ENCODE measurements around the gene PRPH. TPM values are rescaled to one million over a fixed set of nuclear protein-coding genes. Genes with fewer than 3 reads are reported as not detected.

The PRPH gene
- total and polyA plus RNA-seq, 2 of the 13 experiments (the other 11 are each of a cell fraction or from before 2014, with no cell fraction given) = 0.12 TPM; not detected in 1

DNA sequence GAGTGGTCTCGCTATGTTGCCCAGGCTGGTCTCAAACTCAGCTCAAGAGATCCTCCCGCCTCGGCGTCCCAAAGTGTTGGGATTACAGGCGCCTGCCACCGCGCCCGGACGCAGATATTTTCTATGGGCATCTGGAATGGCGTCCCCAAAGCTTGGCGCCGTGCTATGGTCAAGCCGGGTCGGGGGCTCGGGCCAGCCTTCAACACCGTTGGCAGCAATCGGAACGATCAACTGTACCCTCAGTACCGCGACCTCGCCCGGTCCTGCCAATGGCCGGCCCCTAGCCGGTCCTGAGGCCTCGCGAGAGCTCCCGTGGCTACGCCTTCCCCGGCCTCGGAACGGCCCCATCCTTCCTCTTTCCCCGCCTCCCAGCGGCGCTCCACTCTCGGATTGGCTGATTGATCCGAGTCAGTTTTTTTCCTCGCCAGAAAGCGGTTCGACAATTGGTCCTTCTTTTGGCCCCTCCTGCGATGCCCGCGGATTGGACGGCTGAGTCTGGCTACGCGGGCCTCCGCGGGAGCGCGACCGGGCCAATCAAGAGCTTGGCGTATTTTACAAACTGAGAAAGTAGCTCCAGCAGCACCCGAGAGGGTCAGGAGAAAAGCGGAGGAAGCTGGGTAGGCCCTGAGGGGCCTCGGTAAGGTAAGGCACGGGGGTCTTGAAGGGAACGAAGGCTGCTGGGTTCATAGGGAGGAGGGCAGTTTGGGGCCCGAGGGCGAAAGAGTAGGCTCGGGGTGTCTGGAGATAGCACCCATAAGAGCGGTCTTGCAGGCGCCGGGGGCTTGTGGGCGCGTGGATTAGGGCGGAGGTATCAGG, 28.0 kb downstream of the PRPH start, which contains the start of gene TROAP (continued):
- TF ChIP-seq, protein P1, sequence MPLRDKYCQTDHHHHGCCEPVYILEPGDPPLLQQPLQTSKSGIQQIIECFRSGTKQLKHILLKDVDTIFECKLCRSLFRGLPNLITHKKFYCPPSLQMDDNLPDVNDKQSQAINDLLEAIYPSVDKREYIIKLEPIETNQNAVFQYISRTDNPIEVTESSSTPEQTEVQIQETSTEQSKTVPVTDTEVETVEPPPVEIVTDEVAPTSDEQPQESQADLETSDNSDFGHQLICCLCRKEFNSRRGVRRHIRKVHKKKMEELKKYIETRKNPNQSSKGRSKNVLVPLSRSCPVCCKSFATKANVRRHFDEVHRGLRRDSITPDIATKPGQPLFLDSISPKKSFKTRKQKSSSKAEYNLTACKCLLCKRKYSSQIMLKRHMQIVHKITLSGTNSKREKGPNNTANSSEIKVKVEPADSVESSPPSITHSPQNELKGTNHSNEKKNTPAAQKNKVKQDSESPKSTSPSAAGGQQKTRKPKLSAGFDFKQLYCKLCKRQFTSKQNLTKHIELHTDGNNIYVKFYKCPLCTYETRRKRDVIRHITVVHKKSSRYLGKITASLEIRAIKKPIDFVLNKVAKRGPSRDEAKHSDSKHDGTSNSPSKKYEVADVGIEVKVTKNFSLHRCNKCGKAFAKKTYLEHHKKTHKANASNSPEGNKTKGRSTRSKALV (CRISPR knock-in tag; IDR thresholded peaks at IDR 0.05) = no peak
- TF ChIP-seq, protein P2, sequence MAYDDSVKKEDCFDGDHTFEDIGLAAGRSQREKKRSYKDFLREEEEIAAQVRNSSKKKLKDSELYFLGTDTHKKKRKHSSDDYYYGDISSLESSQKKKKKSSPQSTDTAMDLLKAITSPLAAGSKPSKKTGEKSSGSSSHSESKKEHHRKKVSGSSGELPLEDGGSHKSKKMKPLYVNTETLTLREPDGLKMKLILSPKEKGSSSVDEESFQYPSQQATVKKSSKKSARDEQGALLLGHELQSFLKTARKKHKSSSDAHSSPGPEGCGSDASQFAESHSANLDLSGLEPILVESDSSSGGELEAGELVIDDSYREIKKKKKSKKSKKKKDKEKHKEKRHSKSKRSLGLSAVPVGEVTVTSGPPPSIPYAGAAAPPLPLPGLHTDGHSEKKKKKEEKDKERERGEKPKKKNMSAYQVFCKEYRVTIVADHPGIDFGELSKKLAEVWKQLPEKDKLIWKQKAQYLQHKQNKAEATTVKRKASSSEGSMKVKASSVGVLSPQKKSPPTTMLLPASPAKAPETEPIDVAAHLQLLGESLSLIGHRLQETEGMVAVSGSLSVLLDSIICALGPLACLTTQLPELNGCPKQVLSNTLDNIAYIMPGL (CRISPR knock-in tag; IDR thresholded peaks at IDR 0.05; ENCODE audit: borderline replicate concordance in 1 of 2, low read depth in 1 of 2) = peak in 1 of 2 experiments; percentile 76; a peak in 2 of 4 replicates
- no peak for TF ChIP-seq ZNF7 (CRISPR knock-in tag; IDR thresholded peaks at IDR 0.05)
- peak; percentile 76 for TF ChIP-seq ELF1 (CRISPR knock-in tag; IDR thresholded peaks at IDR 0.05)
- no peak for TF ChIP-seq SIX1 (CRISPR knock-in tag; IDR thresholded peaks at IDR 0.05; ENCODE audit: borderline replicate concordance)
- peak; percentile 76; the same call in 1 of the 2 replicates for TF ChIP-seq ARNT2 (CRISPR knock-in tag; IDR thresholded peaks at IDR 0.05; ENCODE audit: low read depth)
- TF ChIP-seq POLR2G (IDR thresholded peaks at IDR 0.05; ENCODE audit: low read depth, low read length) = peak; percentile 91
- TF ChIP-seq, protein P3, sequence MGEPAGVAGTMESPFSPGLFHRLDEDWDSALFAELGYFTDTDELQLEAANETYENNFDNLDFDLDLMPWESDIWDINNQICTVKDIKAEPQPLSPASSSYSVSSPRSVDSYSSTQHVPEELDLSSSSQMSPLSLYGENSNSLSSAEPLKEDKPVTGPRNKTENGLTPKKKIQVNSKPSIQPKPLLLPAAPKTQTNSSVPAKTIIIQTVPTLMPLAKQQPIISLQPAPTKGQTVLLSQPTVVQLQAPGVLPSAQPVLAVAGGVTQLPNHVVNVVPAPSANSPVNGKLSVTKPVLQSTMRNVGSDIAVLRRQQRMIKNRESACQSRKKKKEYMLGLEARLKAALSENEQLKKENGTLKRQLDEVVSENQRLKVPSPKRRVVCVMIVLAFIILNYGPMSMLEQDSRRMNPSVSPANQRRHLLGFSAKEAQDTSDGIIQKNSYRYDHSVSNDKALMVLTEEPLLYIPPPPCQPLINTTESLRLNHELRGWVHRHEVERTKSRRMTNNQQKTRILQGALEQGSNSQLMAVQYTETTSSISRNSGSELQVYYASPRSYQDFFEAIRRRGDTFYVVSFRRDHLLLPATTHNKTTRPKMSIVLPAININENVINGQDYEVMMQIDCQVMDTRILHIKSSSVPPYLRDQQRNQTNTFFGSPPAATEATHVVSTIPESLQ (CRISPR knock-in tag; conservative IDR thresholded peaks at IDR 0.05) = no peak
- TF ChIP-seq, protein P4, sequence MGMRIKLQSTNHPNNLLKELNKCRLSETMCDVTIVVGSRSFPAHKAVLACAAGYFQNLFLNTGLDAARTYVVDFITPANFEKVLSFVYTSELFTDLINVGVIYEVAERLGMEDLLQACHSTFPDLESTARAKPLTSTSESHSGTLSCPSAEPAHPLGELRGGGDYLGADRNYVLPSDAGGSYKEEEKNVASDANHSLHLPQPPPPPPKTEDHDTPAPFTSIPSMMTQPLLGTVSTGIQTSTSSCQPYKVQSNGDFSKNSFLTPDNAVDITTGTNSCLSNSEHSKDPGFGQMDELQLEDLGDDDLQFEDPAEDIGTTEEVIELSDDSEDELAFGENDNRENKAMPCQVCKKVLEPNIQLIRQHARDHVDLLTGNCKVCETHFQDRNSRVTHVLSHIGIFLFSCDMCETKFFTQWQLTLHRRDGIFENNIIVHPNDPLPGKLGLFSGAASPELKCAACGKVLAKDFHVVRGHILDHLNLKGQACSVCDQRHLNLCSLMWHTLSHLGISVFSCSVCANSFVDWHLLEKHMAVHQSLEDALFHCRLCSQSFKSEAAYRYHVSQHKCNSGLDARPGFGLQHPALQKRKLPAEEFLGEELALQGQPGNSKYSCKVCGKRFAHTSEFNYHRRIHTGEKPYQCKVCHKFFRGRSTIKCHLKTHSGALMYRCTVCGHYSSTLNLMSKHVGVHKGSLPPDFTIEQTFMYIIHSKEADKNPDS (CRISPR knock-in tag; IDR thresholded peaks at IDR 0.05) = no peak
- TF ChIP-seq FOXK1 (CRISPR knock-in tag; IDR thresholded peaks at IDR 0.05; ENCODE audit: borderline replicate concordance, low read depth) = peak; percentile 46; the same call in 1 of the 2 replicates
- peak; percentile 77 for TF ChIP-seq SPEN (CRISPR knock-in tag; IDR thresholded peaks at IDR 0.05; ENCODE audit: low read depth)
- TF ChIP-seq, protein P5, sequence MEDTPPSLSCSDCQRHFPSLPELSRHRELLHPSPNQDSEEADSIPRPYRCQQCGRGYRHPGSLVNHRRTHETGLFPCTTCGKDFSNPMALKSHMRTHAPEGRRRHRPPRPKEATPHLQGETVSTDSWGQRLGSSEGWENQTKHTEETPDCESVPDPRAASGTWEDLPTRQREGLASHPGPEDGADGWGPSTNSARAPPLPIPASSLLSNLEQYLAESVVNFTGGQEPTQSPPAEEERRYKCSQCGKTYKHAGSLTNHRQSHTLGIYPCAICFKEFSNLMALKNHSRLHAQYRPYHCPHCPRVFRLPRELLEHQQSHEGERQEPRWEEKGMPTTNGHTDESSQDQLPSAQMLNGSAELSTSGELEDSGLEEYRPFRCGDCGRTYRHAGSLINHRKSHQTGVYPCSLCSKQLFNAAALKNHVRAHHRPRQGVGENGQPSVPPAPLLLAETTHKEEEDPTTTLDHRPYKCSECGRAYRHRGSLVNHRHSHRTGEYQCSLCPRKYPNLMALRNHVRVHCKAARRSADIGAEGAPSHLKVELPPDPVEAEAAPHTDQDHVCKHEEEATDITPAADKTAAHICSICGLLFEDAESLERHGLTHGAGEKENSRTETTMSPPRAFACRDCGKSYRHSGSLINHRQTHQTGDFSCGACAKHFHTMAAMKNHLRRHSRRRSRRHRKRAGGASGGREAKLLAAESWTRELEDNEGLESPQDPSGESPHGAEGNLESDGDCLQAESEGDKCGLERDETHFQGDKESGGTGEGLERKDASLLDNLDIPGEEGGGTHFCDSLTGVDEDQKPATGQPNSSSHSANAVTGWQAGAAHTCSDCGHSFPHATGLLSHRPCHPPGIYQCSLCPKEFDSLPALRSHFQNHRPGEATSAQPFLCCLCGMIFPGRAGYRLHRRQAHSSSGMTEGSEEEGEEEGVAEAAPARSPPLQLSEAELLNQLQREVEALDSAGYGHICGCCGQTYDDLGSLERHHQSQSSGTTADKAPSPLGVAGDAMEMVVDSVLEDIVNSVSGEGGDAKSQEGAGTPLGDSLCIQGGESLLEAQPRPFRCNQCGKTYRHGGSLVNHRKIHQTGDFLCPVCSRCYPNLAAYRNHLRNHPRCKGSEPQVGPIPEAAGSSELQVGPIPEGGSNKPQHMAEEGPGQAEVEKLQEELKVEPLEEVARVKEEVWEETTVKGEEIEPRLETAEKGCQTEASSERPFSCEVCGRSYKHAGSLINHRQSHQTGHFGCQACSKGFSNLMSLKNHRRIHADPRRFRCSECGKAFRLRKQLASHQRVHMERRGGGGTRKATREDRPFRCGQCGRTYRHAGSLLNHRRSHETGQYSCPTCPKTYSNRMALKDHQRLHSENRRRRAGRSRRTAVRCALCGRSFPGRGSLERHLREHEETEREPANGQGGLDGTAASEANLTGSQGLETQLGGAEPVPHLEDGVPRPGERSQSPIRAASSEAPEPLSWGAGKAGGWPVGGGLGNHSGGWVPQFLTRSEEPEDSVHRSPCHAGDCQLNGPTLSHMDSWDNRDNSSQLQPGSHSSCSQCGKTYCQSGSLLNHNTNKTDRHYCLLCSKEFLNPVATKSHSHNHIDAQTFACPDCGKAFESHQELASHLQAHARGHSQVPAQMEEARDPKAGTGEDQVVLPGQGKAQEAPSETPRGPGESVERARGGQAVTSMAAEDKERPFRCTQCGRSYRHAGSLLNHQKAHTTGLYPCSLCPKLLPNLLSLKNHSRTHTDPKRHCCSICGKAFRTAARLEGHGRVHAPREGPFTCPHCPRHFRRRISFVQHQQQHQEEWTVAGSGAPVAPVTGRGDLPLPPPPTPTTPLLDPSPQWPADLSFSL (CRISPR knock-in tag; IDR thresholded peaks at IDR 0.05) = no peak

All from HepG2 (cell line).